Progenitor cell of endocrine pancreas (in vitro differentiated cells): ENCODE data around the gene STIM1. TPM values are rescaled to one million over a fixed set of nuclear protein-coding genes. Genes with fewer than 3 reads are reported as not detected.

Experiments used
- DNase-seq: peaks from one replicate; pipeline ENCODE4 v3.0.0; 2021; ENCODE audit warnings: low spot score; ENCODE audit not compliant: unreplicated experiment
- H3K27ac Mint-ChIP-seq: 2 replicates; pipeline ENCODE4 v1.8.0; 2021; ENCODE audit warnings: mild to moderate bottlenecking, moderate library complexity, mixed read lengths
- H3K27me3 Mint-ChIP-seq: 2 replicates; pipeline ENCODE4 v1.8.0; 2021; ENCODE audit warnings: mixed read lengths
- H3K36me3 Mint-ChIP-seq: 2 replicates; pipeline ENCODE4 v1.8.0; 2022; ENCODE audit warnings: mixed read lengths; ENCODE audit not compliant: insufficient read depth
- H3K4me1 Mint-ChIP-seq: 2 replicates; pipeline ENCODE4 v1.8.0; 2021; ENCODE audit warnings: low read depth, mixed read lengths
- H3K4me3 Mint-ChIP-seq: 2 replicates; pipeline ENCODE4 v1.8.0; 2021; ENCODE audit warnings: low read depth, mild to moderate bottlenecking, moderate library complexity, mixed read lengths
- H3K9me3 Mint-ChIP-seq: 2 replicates; pipeline ENCODE4 v1.8.0; 2021; ENCODE audit warnings: low read depth, mixed read lengths
- total RNA-seq: library from RNA; stranded (reverse); gene quantifications from 2 replicates; pipeline ENCODE4 v1.2.1, GENCODE V29; 2021
- TF ChIP-seq, protein P1 (sequence below): fragments of 200-600 bp; sonication (generic); IDR thresholded peaks from one replicate; pipeline ENCODE4 v1.5.0; 2021; ENCODE audit warnings: antibody characterized with exemption, mild to moderate bottlenecking; ENCODE audit not compliant: unreplicated experiment

Gene STIM1
- total RNA-seq, 1 donor from 2014 or later = 27.2 TPM

DNA sequence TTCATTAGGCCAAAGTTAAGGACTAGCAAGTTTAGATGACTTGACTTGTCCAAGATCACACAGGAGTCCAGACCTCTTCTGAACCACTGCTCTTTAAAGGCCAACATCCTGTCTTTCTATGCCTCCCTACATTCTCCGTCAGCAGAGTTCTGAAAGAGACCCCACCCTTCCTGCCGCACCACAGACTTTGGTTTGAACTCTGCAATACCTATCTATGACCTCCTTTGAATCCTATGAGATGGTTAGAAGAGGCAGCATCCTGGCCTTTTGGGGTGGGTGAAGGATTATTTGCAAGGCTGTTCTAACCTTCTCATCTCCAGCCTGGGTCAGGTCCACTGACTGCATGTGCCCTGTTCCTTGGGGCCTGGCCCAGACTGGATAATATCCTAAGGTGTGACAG, 234.8 kb downstream of the STIM1 start:
- Mint-ChIP-seq H3K27me3 (no peaks in the 10 kb centered on the region), H3K27ac (no peak overlapping the region), H3K4me3 (no peak overlapping the region), H3K9me3 (no peaks in the 10 kb centered on the region), H3K4me1 (peaks cover 4% of the 10 kb centered on the region), H3K36me3 (no peaks in the 10 kb centered on the region)
- TF ChIP-seq, protein P1, sequence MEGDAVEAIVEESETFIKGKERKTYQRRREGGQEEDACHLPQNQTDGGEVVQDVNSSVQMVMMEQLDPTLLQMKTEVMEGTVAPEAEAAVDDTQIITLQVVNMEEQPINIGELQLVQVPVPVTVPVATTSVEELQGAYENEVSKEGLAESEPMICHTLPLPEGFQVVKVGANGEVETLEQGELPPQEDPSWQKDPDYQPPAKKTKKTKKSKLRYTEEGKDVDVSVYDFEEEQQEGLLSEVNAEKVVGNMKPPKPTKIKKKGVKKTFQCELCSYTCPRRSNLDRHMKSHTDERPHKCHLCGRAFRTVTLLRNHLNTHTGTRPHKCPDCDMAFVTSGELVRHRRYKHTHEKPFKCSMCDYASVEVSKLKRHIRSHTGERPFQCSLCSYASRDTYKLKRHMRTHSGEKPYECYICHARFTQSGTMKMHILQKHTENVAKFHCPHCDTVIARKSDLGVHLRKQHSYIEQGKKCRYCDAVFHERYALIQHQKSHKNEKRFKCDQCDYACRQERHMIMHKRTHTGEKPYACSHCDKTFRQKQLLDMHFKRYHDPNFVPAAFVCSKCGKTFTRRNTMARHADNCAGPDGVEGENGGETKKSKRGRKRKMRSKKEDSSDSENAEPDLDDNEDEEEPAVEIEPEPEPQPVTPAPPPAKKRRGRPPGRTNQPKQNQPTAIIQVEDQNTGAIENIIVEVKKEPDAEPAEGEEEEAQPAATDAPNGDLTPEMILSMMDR = no peak
- no peak for DNase-seq

DNA sequence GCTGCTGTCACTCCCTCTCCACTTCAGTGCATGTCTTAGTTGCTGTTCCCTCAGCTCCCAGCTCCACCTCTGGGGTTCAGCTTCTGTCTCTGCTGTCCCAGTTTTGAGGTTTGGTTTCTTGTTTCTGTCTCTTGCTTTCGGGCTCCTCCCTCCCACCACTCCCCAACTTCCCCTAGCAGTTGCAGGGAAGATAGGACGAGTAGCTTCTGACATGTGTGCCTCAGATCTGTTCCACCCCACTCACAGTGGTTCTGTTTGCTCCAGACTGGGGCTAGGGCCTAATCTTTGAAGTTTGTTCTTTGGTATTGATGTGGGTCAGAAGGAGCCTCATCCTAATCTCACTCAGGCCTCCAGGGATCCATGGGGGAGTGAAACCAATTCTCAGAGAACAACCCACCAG, 236.6 kb downstream of the STIM1 start:
- Mint-ChIP-seq H3K4me1 (peaks cover 15% of the 10 kb centered on the region), H3K4me3 (no peak overlapping the region), H3K27ac (no peak overlapping the region), H3K36me3 (no peaks in the 10 kb centered on the region), H3K27me3 (no peaks in the 10 kb centered on the region), H3K9me3 (no peaks in the 10 kb centered on the region)
- no peak for DNase-seq
- TF ChIP-seq, protein P1 = no peak

DNA sequence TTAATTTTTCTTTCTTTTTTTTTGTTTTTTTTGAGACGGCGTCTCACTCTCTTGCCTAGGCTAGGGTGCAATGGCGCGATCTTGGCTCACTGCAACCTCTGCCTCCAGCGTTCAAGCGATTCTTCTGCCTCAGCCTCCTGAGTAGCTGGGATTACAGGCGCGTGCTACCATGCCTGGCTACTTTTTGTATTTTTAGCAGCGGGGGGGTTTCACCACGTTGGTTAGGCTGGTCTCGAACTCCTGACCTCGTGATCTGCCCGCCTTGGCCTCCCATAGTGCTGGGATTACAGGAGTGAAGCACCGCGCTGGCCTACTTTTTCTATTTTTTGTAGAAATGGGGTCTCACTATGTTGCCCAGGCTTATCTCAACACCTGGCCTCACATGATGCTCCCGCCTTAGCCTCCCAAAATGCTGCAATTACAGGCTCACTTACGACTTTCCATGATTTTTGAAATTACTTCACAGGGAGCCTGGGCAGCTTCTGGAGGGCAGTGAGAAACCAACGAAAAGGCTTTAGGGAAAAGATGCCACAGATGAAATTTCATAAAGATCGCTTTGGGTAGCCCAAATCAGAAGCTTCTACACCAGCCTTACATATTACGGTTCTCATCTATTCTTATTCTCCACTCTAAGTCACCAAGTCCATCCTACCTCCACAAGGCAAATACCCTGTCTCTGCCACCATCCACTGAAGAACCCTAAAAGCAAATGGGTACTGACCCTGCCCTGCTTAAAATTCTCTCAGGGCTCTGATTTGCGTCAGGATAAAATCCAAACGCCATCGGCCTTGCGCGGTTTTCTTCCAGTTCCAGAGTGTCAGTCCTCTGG, 238.3 kb downstream of the STIM1 start:
- TF ChIP-seq, protein P1 = no peak
- peak overlapping the region; percentile 94 for H3K4me3 Mint-ChIP-seq
- H3K4me1 Mint-ChIP-seq = peaks cover 17% of the 10 kb centered on the region
- no peak for DNase-seq
- H3K36me3 Mint-ChIP-seq = no peaks in the 10 kb centered on the region
- peak overlapping the region; percentile 97 for H3K27ac Mint-ChIP-seq
- no peaks in the 10 kb centered on the region for H3K27me3 Mint-ChIP-seq
- H3K9me3 Mint-ChIP-seq = no peaks in the 10 kb centered on the region

DNA sequence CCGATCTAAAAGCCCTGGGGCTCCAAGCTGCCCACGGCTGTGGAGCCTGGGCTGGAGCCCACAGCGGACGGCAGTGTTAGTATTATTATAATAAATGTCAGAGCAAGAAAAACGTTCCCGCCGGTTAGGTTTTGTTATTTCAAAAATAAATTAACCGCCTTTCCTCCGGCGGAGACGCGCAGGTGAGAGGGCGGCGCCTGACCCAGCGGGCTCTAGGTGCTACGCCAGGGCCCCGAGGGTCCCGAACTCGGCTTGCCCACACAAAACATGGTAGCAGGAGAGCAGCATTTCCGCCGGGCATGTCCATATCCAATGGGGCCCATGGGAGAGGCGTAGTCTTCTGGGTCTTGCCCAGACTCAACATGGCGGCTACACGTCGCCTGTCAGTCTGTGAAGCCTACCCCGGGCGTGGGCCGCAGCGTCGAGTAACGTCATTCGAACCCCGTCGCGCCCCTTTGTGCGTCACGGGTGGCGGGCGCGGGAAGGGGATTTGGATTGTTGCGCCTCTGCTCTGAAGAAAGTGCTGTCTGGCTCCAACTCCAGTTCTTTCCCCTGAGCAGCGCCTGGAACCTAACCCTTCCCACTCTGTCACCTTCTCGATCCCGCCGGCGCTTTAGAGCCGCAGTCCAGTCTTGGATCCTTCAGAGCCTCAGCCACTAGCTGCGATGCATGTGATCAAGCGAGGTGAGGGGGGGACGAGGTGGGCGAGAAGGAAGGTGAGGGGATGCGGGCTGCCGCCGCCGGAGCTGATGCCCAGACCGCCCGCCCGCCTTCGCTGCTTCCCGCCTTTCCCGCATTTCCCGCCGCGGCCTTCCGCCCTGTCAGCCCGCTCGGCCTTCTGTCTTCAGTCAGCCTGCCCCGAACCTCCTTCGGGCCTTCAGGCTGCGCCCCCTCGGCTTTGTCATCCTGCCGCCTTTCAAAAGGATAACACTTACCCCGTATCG, 239.2 kb downstream of the STIM1 start, which contains the start of gene RRM1:
TSS of gene RRM1 (plus strand) at position 452 of the 944 bp plus-strand sequence. CDS start at position 666, 214 bp downstream.
- Mint-ChIP-seq H3K36me3 (no peaks in the 10 kb centered on the region), H3K9me3 (no peaks in the 10 kb centered on the region), H3K27me3 (no peaks in the 10 kb centered on the region), H3K27ac (peak within 1 kb of the TSS; percentile 97), H3K4me3 (peak within 1 kb of the TSS; percentile 94), H3K4me1 (peaks cover 19% of the 10 kb centered on the region)
- peak; percentile 89 for DNase-seq
- TF ChIP-seq, protein P1 = no peak

DNA sequence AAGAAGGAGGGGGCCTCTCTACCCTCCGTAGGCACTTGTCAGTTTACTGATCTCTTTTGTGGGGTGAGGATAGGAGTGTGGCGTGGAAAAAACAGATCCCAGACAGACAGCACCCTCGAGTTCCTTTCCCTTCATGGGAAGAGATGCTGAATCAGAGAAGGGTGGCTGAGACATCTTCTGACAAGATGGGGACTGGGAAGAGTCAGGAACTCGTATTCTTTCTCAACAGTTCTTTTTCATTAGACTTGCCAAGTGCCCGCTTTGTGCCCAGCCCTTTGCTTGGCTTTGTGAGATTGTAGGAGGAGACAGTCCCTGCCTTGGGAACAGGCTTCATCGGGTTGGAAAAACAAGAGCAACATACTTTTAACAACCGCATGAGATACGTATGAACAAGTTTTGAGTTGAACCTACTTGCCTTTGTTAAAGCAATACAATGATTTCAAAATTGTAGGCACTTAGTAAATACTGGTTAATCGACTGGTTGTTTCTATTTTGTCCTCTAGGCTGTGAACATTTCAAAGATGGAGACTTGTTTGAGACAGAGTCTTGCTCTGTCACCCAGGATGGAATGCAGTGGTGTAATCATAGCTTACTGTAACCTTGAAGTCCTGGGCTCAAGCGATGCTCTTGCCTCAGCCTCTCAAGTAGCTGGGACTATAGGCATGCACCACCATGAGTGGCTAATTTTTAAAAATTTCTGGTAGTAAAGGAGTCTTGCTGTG, 240.2 kb downstream of the STIM1 start:
- peak overlapping the region; percentile 97 for H3K27ac Mint-ChIP-seq
- DNase-seq = no peak
- peak overlapping the region; percentile 94 for H3K4me3 Mint-ChIP-seq
- no peaks in the 10 kb centered on the region for H3K36me3 Mint-ChIP-seq
- no peaks in the 10 kb centered on the region for H3K27me3 Mint-ChIP-seq
- H3K9me3 Mint-ChIP-seq = no peaks in the 10 kb centered on the region
- TF ChIP-seq, protein P1 = no peak
- H3K4me1 Mint-ChIP-seq = peaks cover 19% of the 10 kb centered on the region
